Adrenal gland (tissue), 12 donors: ENCODE data around the gene ETNK2. TPM values are rescaled to one million over a fixed set of nuclear protein-coding genes. Genes with fewer than 3 reads are reported as not detected.
A peak's percentile ranks its signal among the peaks of the same experiment; 100 is the strongest.

ENCODE experiments used
- DNase-seq, 7 donors: peaks; one replicate each; pipeline ENCODE4 v3.0.0-alpha.2; 2019 to 2020
- H3K27ac ChIP-seq, 5 donors: fragments of 200-600 bp; sonication (generic) in 4 of 5; 1 replicate in 3 of 5; 2 replicates in 2 of 5; pipeline versions ENCODE4 v1.5.1 to v1.8.0; 2016 to 2020; ENCODE audit warnings: mild to moderate bottlenecking in 1 of 5
- H3K27me3 ChIP-seq: fragments of 200-600 bp; 2 replicates; pipeline ENCODE4 v1.8.0; 2021
- H3K36me3 ChIP-seq, 2 donors: fragments of 200-600 bp; replicated peaks in 1 of 2; 1 replicate in 1 of 2; 2 replicates in 1 of 2; pipeline versions ENCODE4 v1.5.1 to v1.8.0; 2018 to 2022
- H3K4me1 ChIP-seq, 2 donors: fragments of 200-600 bp; replicated peaks in 1 of 2; 1 replicate in 1 of 2; 2 replicates in 1 of 2; pipeline versions ENCODE4 v1.5.1 to v1.8.0; 2018 to 2021
- H3K4me3 ChIP-seq, 4 donors: fragments of 200-600 bp; sonication (generic) in 3 of 4; one replicate each; pipeline ENCODE4 v1.5.1; 2016 to 2018
- H3K9me3 ChIP-seq, 3 donors: fragments of 200-600 bp; sonication (generic) in 1 of 3; replicated peaks in 1 of 3; 1 replicate in 2 of 3; 2 replicates in 1 of 3; pipeline versions ENCODE4 v1.5.1 to v1.8.0; 2016 to 2021
- CTCF ChIP-seq, 6 experiments: fragments of 450-650 bp in 4 of 6; fragments of 200-600 bp in 2 of 6; sonication (generic) in 1 of 6; IDR thresholded peaks; 1 replicate in 5 of 6; 2 replicates in 1 of 6; pipeline versions ENCODE4 v1.5.1 to v1.8.0; 2016 to 2021; ENCODE audit warnings: antibody characterized with exemption in 6 of 6, mild to moderate bottlenecking in 2 of 6, moderate library complexity in 1 of 6
- POLR2A ChIP-seq, 2 donors: fragments of 450-650 bp; IDR thresholded peaks; one replicate each; pipeline ENCODE4 v1.6.1; 2017; ENCODE audit warnings: antibody characterized with exemption in 2 of 2, mild to moderate bottlenecking in 2 of 2, moderate library complexity in 1 of 2
- WGBS, 4 donors: extraction: QIAGEN DNeasy Blood & Tissue Kit in 2 of 4; methylation state at CpG; one replicate each; pipeline versions ENCODE4 v1.1.5 to v1.1.7; 2013 to 2017; 5-methylcytosine and 5-hydroxymethylcytosine counted together
- intact Hi-C, 2 donors: fragments of 100-400 bp; cut with DNase I; formaldehyde crosslinking; loops; one replicate each; pipeline versions ENCODE4 v1.14.1 to v1.15.0; 2022 to 2023
- polyA plus RNA-seq, 3 donors: library from polyadenylated mRNA; stranded (reverse); fragments of 200-250 nt in 2 of 3; fragments of 350-450 nt in 1 of 3; fragmentation: Illumina TruSeq in 1 of 3; extraction: RNeasy Lipid Tissue Mini Kit (QIAGEN cat#74804) in 1 of 3; gene quantifications; one replicate each; pipeline ENCODE4 v1.2.3, GENCODE V29; 2013 to 2014
- total RNA-seq, 9 donors: library from RNA; depleted of rRNA in 4 of 9; stranded (reverse); fragments of >200 nt in 4 of 9; fragments of 120-200 nt in 1 of 9; fragmentation: NEBNext Ultra II Directional in 1 of 9; extraction: Animal tissue kit (Norgen Biotek cat#: 25700) in 1 of 9; gene quantifications; one replicate each; pipeline versions ENCODE4 v1.1.0 to v1.2.4, GENCODE V29; 2013 to 2023
- donor health status: healthy with polysubstance abuse.
- donor health status: Bipolar disorder and iron deficiency.
- donor health status: DM: yes; HTN: yes; CAD: no.
- donor health status: DM: no; HTN: no; CAD: no.
- donor health status: DM: no; HTN: no; CAD: no.
- donor health status: DM: yes; HTN: yes; CAD: no.

Gene ETNK2
- total and polyA plus RNA-seq, 12 donors: 3.1 to 78.6 (median 9.3) TPM

- DNase-seq: peak in 1 of 7 donors; percentile 30
Measured at GRCh38 chr1:204081164-204081790, 70.6 kb downstream of the ETNK2 start.

More at GRCh38 chr1:204081164-204081790, 70.6 kb downstream of the ETNK2 start:
- Histone ChIP-seq H3K27me3 (no peaks in the 10 kb centered on the region), H3K27ac (peak overlapping the region in 4 of 5 donors; percentile 15 to 82 (median 56)), H3K4me3 (no peak overlapping the region), H3K36me3 (no peaks in the 10 kb centered on the region), H3K4me1 (peaks cover 23 to 76% of the 10 kb centered on the region in 2 donors), H3K9me3 (no peaks in the 10 kb centered on the region)
- no peak for TF ChIP-seq POLR2A (IDR thresholded peaks at IDR 0.05)
- TF ChIP-seq CTCF (IDR thresholded peaks at IDR 0.05): no peak
- 36 to 45% (median 42%) methylated on average over 12 to 13 of the region's 13 CpGs for WGBS, 4 donors
- intact Hi-C loops: no loop called here

Other genes with a start within 250 kb of the ETNK2 start
- gene SOX13, start 78.9 kb downstream of the ETNK2 start, total RNA-seq: 10 to 100 TPM in 8 of 9 donors, 1 to 10 TPM in 1; 4.2 to 44.5 (median 28.2) TPM
- 10 to 100 TPM; 10.1 to 23.6 (median 10.3) TPM for gene SOX13, start 78.9 kb downstream of the ETNK2 start, polyA plus RNA-seq
- 1 to 10 TPM in 2 of 9 donors, under 1 TPM in 4, not detected in 3; 0.33 to 3.4 (median 0.95) TPM for gene REN, start 14.3 kb upstream of the ETNK2 start, total RNA-seq
- 1 to 10 TPM in 1 of 3 donors, under 1 TPM in 2; 0.24 to 3.6 (median 0.80) TPM for gene REN, start 14.3 kb upstream of the ETNK2 start, polyA plus RNA-seq
- under 1 TPM in 1 of 9 donors, not detected in 8; 0.50 TPM for gene KISS1, start 44.4 kb upstream of the ETNK2 start, total RNA-seq
- gene KISS1, start 44.4 kb upstream of the ETNK2 start, polyA plus RNA-seq: under 1 TPM in 1 of 3 donors, not detected in 2; 0.34 TPM
- under 1 TPM in 1 of 9 donors, not detected in 8; 0.32 TPM for gene GOLT1A, start 61.9 kb upstream of the ETNK2 start, total RNA-seq
- gene GOLT1A, start 61.9 kb upstream of the ETNK2 start, polyA plus RNA-seq: under 1 TPM in 2 of 3 donors, not detected in 1; 0.17 to 0.31 TPM
- 10 to 100 TPM in 1 of 9 donors, 1 to 10 TPM in 8; 2.2 to 13.8 (median 5.5) TPM for gene PLEKHA6, start 207.9 kb upstream of the ETNK2 start, total RNA-seq
- gene PLEKHA6, start 207.9 kb upstream of the ETNK2 start, polyA plus RNA-seq: 10 to 100 TPM in 1 of 3 donors, 1 to 10 TPM in 2; 3.0 to 12.8 (median 3.6) TPM